C4-2B (cell line): Measurements from ENCODE around the gene VCAM1.

ENCODE experiments used
- CTCF ChIP-seq: fragments of 450-650 bp; conservative IDR thresholded peaks from 2 replicates; pipeline ENCODE4 v1.5.1; 2017; ENCODE audit warnings: mild to moderate bottlenecking
- ZFX ChIP-seq: fragments of 450-650 bp; IDR thresholded peaks from 2 replicates; pipeline ENCODE4 v1.6.1; 2017

- TF ChIP-seq CTCF (no peak), ZFX (no peak)
Measured at GRCh38 chr1:100718581-100718980, 961 bp upstream of the VCAM1 start.
